Measurements from ENCODE around the gene TSEN54. TPM values are rescaled to one million over a fixed set of nuclear protein-coding genes. Genes with fewer than 3 reads are reported as not detected.
"Not testable (repeated sequence)": the region's sequence is repeated elsewhere in the genome, so short reads cannot be mapped to it uniquely, and the experiment has no call there.

Gene TSEN54
- total and polyA plus RNA-seq, 2 experiments from 2014 or later: 45.9 to 62.5 TPM

- Histone ChIP-seq H2AFZ (no peak overlapping the region), H3K27me3 (ENCODE audit: insufficient read depth) (no peaks in the 10 kb centered on the region), H3K4me2 (no peak overlapping the region), H3K36me3 (ENCODE audit: insufficient read depth) (no peaks in the 10 kb centered on the region), H4K20me1 (replicated peaks; ENCODE audit: insufficient read depth) (no peaks in the 10 kb centered on the region; the same call in 1 of the 2 replicates), H3K79me2 (replicated peaks; ENCODE audit: insufficient read depth) (no peaks in the 10 kb centered on the region), H3K4me1 (ENCODE audit: insufficient read depth) (peaks cover 5% of the 10 kb centered on the region; the same call in 1 of the 2 replicates), H3K9me2 (ENCODE audit: insufficient read depth) (no peaks in the 10 kb centered on the region), H3K4me3 (no peak overlapping the region), H3F3A (replicated peaks; ENCODE audit: low read depth) (no peaks in the 10 kb centered on the region), H3K27ac (ENCODE audit: low read depth) (no peak overlapping the region)
- Mint-ChIP-seq H3K9me3 (no peaks in the 10 kb centered on the region), H3K36me3 (ENCODE audit: low read depth) (peaks cover 11% of the 10 kb centered on the region; the same call in 2 of the 3 replicates), H3K4me3 (no peak overlapping the region), H3K4me1 (peaks cover 7% of the 10 kb centered on the region), H3K27ac (peak overlapping the region; percentile 14; the same call in 1 of the 2 replicates), H3K27me3 (ENCODE audit: insufficient read depth, low read depth, poor library complexity) (peaks cover 15% of the 10 kb centered on the region)
- TF ChIP-seq STAT1 (IDR thresholded peaks at IDR 0.05; ENCODE audit: unreplicated experiment): no peak
- no peak for TF ChIP-seq POLR2AphosphoS5 (IDR thresholded peaks at IDR 0.05; ENCODE audit: low read depth)
- TF ChIP-seq ZNF114 (CRISPR knock-in tag; IDR thresholded peaks at IDR 0.05): no peak
- TF ChIP-seq CTCF (conservative IDR thresholded peaks at IDR 0.05; ENCODE audit: low read depth in 2 of 2): no peak
- no peak for DNase-seq (ENCODE audit: low spot score)
- no peak for ATAC-seq
Observed at GRCh38 chr17:75476752-75477489, 39.4 kb upstream of the TSEN54 start.

GRCh38 chr17:75477490-75477862 is 38.9 kb upstream of the TSEN54 start:
- peaks cover 15% of the 10 kb centered on the region for H3K27me3 Mint-ChIP-seq (ENCODE audit: insufficient read depth, low read depth, poor library complexity)
- not testable (repeated sequence) for H3K4me1 Mint-ChIP-seq; H4K20me1 ChIP-seq (replicated peaks; ENCODE audit: insufficient read depth); H3K4me1 ChIP-seq (ENCODE audit: insufficient read depth); H3K4me3 ChIP-seq; H3K9me3 Mint-ChIP-seq; H3K27ac ChIP-seq (ENCODE audit: low read depth); H3K36me3 ChIP-seq (ENCODE audit: insufficient read depth); H2AFZ ChIP-seq; H3F3A ChIP-seq (replicated peaks; ENCODE audit: low read depth); H3K36me3 Mint-ChIP-seq (ENCODE audit: low read depth); H3K4me2 ChIP-seq; H3K27me3 ChIP-seq (ENCODE audit: insufficient read depth); DNase-seq (ENCODE audit: low spot score); H3K9me2 ChIP-seq (ENCODE audit: insufficient read depth); H3K4me3 Mint-ChIP-seq; ATAC-seq; H3K27ac Mint-ChIP-seq; H3K79me2 ChIP-seq (replicated peaks; ENCODE audit: insufficient read depth)

- DNase-seq (ENCODE audit: low spot score) (peak; percentile 38), ATAC-seq (peak; percentile 54)
- Mint-ChIP-seq H3K4me3 (no peak overlapping the region), H3K36me3 (ENCODE audit: low read depth) (0 out of 3 replicates have a peak, but pooled peaks cover 2% of the 10 kb centered on the region), H3K9me3 (no peaks in the 10 kb centered on the region), H3K27me3 (ENCODE audit: insufficient read depth, low read depth, poor library complexity) (peaks cover 15% of the 10 kb centered on the region), H3K27ac (peak overlapping the region; percentile 72), H3K4me1 (peaks cover 7% of the 10 kb centered on the region)
- Histone ChIP-seq H3K79me2 (replicated peaks; ENCODE audit: insufficient read depth) (no peaks in the 10 kb centered on the region), H3K27ac (ENCODE audit: low read depth) (peak overlapping the region; percentile 64), H4K20me1 (replicated peaks; ENCODE audit: insufficient read depth) (no peaks in the 10 kb centered on the region; the same call in 1 of the 2 replicates), H3K27me3 (ENCODE audit: insufficient read depth) (no peaks in the 10 kb centered on the region), H3K4me1 (ENCODE audit: insufficient read depth) (peaks cover 5% of the 10 kb centered on the region; the same call in 1 of the 2 replicates), H2AFZ (no peak overlapping the region), H3F3A (replicated peaks; ENCODE audit: low read depth) (no peaks in the 10 kb centered on the region), H3K4me3 (no peak overlapping the region), H3K36me3 (ENCODE audit: insufficient read depth) (no peaks in the 10 kb centered on the region), H3K4me2 (peak overlapping the region; percentile 51; the same call in 1 of the 2 replicates), H3K9me2 (ENCODE audit: insufficient read depth) (no peaks in the 10 kb centered on the region)
- TF ChIP-seq EZH2phosphoT487 (IDR thresholded peaks at IDR 0.05; ENCODE audit: unreplicated experiment): no peak
- no peak for TF ChIP-seq REST (IDR thresholded peaks at IDR 0.05; ENCODE audit: unreplicated experiment)
- no peak for TF ChIP-seq CTCF (conservative IDR thresholded peaks at IDR 0.05; ENCODE audit: low read depth in 2 of 2)
Observed at GRCh38 chr17:75478508-75478907, 37.8 kb upstream of the TSEN54 start.

Measured in GM23338 (cell line).